ENCODE measurements around the gene ADK.

Gene ADK

DNA sequence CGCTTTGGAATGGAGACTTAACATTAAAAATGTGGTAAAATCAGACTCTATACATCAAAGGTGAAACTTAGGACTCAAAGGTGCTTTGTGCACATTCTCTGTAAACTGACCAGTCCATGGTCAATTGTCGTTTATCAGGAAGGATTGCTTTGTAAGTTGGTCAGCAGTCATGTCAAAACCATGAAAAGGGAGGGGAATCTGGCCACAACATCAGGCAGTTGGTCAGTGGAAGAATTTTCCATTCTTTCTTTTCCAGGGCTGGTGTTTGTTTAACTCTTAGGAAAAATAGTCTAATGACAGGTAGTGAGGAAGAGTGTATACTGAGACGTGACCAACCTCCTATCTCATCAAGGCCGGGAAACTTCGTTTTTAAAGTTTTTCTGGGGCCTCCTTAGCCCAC is 226.5 kb downstream of the ADK start:
- no peak for DNase-seq

DNA sequence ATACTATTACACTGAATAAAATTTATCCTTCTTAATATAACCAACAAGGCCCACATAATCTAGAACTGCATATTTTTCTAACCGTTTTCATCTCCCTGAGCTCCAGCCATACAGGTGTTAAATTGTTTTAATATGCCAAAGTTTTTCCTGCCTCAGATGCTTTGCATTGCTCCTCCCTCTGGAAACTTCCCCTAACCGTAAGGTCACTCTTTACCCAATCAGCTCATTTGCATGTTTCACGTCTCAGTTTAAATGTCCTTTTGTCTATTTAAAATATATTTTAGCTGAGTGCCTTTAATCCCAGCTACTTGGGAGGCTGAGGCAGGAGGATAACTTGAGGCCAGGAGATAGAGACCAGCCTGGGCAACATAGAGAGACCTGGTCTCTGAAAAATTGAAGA is 228.5 kb downstream of the ADK start:
- no peak for DNase-seq

DNA sequence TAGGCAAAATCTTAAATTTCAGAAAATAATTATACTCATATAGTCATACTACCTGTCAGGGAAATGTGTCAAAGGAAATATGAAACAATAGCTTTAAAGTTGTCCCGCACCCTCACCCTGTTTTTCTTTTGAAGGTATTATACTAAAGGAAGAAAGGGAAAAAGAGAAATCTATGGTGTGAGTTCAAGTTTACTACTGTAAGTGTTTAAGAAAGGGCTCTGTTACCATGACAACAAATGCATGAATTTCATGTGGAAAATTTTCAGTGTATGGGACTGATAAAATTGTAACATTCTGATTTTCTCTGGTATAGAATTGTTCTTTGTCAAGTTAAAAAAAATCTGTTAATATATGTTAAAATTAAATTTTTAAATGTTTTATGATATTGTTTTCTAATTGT is 229.8 kb downstream of the ADK start:
- DNase-seq = peak; percentile 6

DNA sequence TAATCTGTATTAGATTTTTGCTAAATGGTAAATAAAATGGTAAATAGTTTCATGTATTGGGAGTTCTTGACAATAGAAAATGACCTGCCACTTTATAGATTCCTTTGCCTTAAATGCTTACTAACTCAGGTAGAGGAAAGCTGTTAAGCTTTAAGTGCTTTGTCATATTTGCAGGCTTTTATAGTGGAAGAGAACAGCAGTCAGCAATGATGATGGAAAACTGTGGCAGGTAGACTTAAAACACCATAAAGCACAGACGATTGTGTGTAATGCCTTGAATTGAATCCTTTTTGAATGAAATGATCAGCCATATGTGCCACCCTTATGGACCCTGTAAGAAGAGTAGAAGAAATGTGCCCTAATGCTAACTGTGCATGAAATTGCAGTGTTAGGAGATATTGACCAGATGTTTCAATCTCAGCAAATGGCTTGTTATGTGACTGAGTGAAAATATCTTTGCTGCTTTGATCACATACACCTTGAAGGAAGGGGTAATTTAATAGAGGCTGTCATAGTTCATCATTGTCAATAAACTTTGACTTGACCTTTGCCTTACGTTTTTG is 230.4 kb downstream of the ADK start:
- DNase-seq = peak; percentile 90

DNA sequence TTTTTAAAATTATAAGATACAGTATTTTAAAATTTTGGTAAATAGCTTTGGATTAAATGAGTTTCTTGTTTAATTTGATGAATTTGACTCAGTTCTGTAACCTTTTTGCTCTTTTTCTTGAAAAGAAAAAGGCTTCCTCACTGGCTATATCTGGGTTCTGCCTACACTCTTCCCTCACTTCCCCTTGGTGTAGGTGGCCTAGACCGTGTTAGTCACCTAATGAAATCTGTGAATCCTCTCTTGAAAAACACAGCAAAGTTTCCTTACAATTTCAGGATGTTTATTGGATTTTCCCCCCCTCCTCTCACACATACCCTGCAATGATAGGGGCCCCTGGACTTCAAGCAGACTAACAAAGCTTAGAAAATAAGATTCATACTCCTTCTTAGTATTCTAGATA is 231.6 kb downstream of the ADK start:
- no peak for DNase-seq

DNA sequence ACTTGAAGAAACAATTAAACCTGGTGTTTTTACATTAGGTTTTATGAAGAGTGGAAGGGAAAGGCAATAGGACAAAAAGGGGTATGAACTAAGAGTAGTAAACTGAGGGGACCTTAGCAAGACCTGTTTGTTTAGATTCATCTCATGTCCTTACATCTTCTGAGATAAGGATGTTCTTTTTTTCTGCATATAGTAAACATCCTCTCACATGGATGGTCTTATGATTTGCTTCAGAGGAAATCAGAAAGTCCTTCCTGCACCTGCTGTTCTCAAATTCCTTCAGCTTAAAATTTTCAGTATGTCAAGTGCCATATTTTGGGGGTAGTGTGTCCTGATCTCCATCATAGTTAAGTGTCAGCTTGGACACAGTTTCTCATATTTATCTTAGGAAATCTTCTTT is 232.6 kb downstream of the ADK start:
- no peak for DNase-seq

DNA sequence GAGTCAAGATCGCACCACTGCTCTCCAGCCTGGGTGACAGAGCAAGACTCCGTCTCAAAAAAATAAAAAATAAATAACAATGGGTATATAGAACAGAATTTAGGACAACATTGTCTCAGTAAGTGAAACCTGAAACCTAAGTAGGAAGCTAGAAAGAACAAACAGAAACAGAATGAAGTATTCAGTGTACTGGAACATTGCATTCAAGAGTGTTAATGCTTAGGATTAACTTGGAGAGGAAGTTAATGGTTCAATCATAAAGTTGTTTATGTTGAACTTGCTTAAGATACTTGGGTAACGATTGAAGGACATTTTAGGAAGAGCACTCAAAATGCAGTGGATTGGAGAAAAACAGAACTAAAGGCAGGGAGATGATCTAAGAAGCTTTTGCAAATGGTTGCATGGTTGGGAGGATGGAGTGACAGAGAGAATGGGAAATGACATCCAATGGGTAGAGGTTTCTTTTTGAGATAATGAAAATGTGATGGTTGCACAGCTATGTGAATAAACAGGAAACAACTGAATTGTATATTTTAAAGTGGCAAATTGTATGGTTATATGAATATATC is 233.7 kb downstream of the ADK start:
- no peak for DNase-seq

DNA sequence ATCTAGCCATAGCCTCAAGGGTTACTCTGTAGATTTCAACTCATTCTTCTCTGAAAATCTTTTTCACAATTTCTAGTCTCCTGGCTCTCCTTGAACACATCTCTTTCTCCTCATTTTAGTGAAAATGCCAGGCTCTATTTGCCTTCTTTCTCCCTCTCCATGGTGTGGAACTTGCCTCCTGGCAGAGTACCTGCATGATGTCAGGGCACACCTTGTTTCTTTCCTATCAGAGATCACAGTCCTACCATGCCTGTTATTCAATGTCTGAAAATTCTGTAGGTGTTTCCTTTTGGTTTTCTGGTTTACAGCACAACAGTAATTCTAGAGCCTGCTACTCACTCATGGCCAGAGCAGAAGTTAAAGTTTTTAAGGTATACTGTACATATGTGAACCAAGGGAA is 237.8 kb downstream of the ADK start:
- no peak for DNase-seq

DNA sequence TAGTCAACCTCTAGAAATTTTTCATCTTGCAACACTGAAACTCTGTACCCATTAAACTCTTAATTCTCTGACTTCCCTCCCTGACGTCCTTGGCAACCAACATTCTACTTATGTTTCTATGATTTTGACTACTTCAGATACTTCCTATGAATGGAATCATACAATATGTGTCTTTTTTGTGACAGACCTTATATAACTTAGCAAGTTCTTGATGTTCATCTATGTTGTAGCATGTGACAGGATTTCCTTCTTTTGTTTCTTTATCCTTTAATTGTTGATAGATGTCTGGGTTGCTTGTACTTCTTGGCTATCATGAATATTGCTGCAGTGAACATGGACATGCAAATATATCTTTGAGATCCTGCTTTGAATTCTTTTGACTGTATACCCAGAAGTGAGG is 240.8 kb downstream of the ADK start:
- DNase-seq = no peak

DNA sequence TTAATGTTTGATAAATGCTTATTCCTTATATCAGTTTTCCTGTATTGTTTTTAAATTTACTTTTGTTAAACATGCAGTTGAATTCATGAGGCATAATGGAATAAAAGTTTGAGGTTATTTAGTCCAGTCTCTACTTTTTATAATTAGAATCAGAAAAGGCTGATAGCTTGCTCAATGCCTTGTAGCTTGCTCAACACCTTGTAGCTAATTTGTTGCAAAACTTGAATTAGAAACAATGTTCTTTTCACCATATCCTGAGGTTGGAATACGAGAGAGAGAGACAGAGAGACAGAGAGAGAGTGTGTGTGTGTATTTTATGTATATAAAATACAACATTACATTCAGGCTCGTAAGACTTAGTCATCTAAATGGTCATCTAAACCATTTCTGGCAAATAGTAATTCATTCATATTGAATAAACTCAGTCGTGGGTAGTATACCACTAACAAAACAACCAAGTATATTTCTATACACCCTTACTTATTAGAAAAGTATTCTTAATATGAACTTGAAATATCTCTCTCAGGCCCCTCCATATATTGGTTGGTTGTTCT is 243.5 kb downstream of the ADK start:
- no peak for DNase-seq

DNA sequence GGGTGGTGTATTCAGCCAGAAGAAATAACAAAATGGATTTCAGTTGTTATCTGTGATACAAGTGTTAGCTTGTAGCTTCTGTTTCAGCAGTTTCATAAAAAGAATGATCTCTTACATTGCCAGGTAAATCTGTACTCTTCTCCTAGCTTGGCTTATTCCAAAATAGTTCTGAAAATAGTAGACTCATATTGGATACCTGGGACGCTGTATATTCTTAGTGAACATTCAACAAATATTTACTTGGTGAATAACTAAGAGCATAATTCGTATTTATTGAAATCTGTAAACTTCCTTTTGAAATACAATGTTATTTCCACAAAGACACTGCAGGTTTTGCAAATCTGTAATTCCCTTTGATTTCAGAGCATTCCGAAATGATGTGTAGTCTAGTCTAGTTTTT is 249.2 kb downstream of the ADK start:
- no peak for DNase-seq

DNA sequence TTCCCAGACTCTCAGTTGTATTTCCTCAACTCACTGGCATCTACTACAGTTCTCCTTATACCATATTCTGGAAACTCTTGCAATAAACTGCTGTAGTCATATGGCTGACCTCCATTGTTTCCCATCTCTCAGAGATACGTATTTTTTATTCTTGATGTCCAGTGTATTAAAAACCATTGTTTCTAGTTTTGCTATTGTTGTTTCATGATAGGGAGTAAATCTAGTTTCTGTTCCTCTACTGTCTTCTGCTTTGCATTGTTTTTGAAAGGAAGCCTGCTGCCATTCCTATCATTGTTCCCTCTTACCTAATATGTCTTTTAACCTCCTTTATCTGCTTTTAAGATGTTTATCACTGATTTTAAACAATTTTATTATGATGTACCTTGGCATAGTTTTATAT is 255.0 kb downstream of the ADK start:
- no peak for DNase-seq

DNA sequence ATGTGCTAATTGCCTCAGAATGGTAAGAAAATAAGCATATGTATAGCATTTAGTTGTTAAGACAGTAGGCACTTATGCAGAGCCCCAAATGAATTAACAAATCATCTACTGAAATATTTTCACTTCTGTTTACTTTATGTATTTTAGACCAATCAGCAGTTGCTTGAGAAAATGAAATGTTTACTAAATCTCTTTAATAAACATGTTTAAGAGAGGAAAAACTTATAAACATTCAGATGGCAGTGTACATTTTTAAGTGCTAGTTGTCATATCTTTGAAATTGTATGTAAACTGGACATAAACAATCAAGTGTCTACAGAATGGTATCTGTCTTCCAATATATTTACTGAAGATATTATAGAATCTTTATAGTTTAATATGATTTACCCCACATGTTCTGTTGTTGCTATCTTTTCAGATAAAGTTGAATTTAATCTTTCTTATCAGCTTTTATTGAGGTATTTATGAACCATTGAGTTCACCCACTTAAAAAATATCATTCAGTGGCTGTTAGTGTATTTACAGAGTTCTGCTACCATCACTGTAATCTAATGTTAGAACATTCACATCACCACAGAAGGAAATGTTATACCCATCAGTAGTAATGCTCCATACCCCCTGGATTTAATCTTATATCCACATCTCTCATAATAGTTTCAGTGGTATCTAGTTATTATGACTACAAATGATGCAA is 264.3 kb downstream of the ADK start:
- DNase-seq = no peak

DNA sequence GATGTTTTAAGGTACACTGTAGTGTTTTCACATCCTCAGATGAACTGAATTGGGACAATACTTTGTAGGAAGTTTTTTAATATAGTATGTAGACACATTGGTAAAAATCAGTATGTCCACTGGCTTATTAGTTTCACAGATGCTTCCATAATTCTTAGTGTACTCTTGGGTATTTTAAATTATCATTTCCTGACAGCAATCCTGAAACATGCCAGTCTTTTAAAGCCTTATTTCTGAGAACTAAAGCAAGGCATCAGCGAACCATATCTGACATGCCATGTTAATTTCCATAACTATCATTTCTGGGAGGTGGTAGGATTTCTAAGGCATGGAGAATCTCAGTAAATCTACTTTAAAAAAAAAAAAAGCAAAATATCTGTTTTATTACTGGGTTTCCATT is 266.4 kb downstream of the ADK start:
- peak; percentile 24 for DNase-seq

DNA sequence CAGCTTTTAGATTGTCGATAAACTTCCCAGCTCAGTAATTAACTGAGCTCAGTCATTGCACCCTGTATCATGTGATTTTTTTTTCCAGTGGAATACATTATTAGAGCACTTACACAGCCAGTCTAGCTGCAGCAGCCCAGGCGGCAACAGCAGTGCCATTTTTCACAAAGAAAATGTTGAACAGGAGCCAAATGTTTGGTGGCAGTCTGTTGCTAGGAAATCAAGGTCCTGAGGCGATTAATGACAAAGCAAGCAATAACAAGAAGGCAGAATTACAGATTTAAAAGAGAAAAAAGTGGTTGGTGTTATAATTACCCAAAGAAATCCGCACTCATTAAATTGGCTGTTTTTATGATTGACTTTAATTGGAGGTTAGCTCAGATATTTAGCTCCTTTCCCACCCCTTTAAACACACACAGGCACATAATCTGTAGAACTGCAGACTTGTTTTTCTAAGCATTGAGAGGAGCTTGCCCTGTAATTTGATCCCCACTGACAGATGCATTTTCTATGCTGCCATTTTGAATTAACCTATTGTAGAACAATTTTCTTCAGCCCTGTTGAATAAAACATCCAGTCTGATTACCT is 267.4 kb downstream of the ADK start:
- DNase-seq = peak; percentile 99

DNA sequence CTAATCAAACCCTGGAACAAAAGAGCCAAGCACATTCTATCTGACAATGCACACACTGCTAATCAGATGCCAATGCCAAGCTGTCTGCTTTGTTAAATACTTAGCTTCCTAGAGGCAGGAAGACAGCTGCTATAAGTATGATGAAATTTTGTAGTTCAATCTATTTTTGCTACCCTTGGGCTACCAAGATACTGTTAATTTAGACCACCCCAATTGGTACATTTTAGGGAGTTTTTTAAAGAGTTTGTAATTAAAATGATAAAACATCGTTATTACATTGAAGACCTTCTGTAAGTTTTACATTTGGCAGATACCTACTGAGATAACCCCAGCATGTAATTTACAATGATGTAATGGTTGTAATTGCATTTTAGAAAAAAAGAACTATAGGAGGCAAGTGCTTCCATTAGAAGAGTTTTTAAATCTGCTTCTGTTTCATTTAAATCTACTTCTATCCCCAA is 268.5 kb downstream of the ADK start:
- peak; percentile 86 for DNase-seq

DNA sequence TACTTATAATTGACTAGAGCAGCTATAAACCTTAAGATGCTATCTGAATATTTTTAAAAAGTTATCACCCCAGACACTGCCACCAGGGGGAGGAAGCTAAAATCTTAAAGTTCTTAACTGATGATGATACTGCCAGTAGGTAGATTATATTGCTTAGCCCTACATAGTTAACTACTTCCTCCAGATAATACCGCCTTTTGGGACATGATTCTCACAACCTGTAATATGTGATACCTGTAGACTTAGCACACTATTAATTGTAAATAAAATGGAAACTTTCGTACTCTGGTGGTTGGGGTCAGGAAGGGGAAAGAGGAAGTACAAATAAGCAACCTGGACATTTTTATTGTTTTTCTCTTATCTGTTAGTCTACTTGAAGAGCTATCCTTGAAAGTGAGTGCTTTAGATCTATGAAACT is 268.9 kb downstream of the ADK start:
- peak; percentile 79 for DNase-seq

DNA sequence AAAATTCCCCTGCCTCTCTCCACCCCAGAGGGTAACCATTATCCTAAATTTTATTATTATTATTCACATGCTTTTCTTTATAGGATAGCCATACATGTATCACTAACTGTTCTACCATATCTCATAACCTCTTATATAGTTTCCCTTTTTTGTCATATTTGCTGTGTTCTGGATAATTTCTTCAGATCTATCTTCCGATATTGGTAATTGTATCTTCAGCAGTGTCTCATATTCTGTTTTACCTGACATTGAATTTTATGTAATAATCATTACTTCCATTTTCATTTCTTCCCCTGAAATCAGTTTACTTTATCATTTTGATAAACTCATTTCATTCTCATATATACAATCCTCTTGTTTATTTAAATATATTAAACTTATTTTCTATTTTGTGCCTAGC is 273.5 kb downstream of the ADK start:
- no peak for DNase-seq

DNA sequence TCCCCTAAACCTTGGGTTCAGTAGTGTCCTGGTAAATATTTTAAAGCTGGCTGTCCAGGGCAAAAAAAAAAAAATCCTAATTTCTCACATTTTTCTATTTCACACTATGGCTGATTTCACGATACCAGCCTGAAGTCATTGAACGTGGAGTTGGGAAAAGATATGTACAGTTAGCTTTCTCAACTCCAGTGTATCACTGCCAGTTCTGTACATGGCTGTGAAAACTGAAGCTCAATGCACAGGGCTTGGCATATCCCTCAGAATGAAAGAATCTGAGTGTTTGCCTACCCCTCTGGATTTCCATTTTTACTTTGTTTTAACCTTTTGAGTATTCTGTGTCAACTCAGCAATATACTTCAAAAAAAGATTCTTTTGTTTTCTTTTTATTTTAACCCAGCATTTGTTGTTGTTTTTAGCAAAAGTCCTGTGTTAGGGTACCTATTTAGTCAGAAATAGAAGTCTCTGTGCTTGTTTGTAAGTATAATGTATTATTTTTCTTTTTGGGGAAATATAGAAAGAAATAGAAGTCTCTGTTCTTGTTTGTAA is 274.5 kb downstream of the ADK start:
- DNase-seq = no peak

DNA sequence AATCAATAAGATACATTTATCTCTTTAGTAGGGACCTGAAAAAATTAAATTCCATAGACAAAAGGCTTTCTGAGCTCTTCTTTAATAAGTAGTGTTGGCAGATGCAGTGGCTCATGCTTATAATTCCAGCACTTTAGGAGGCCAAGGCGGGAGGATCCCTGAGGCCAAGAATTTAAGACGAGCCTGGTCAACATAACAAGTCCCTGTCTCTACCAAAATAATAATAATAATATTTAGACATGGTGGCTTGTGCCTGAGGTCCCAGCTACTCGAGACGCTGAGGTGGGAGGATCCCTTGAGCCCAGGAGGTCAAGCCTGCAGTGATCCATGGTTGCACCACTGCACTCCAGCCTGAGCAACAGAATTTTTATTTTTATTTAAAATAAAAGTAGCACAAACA is 280.8 kb downstream of the ADK start:
- no peak for DNase-seq

DNA sequence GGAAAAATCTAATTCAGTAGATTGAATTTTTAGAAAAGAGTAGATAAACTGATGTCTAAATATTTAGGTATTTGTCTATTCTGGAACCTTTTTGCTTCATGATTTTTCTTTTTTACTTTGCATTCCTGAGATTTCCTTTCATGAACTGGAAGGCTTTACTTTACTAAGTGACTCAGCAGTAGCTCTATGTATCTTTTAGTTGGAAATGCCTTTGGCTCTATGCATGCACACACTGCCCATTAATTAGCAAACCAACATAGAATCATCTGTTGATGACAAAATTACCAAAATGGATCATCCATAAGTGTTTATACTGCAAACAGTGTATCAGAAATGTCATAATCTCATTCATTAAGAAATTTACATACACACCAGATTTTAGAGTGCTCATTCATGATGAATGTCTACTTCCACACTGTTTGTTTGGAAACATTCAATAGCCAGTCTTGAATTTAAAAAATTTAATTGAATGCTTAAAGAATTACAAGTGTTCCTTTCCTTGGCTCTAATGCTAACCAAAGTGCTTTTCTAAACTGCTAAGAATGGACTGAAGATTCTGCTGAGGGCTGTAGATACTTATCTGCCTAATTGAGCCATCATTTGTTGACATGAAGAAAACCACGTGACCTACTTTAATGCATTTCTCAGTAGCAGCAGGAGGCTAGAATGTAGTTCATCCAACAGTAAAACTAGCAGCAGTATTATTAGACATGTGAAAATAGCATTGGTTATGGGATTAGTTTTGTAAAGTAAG is 282.0 kb downstream of the ADK start:
- DNase-seq = peak; percentile 75

DNA sequence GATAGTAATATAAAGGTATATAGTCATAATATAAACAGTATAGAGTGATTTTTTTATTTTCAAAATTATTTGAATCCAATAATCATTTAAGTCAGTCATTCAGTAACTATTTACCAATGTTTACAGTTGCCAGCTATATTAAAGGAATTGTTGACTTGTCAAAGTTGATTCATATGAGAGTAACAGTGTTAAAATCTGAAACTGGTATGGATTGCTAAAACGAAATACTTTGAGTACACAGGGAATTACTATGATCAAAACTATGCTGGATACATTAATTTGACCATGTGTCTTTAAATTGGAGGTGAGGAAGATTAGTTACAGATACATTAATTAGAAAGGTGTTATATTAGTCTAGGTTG is 282.6 kb downstream of the ADK start:
- no peak for DNase-seq

DNA sequence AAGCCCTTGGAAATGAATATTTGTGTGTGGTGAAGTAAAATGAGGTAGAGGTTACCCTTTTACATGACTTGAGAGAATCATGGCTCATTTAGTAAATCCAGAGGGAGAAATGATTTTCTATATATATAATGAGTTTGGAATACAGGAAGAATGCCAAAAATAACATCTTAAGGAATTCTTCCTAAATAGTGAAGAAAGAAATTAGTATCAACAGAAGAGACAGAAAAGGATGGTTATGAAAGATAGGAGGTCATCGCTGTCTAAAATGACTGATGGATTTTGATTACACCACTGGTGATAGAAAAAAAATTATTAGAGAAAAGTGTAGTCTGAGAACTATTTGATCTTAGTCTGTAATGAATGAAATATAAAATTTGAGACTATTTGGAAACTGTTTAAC is 283.0 kb downstream of the ADK start:
- DNase-seq = peak; percentile 2

Measured in NCI-H69 (cell line).